GM23338 (cell line): Measurements from ENCODE around the gene UPP1. TPM values are rescaled to one million over a fixed set of nuclear protein-coding genes. Genes with fewer than 3 reads are reported as not detected.

Experiments used
- ATAC-seq: fragments of 200-7000 bp; cut with Tn5 transposase; 3 replicates; pipeline ENCODE4 v1.9.1; 2020
- DNase-seq: peaks from one replicate; pipeline ENCODE4 v3.0.0-alpha.2; 2015; ENCODE audit warnings: low spot score
- H2AFZ ChIP-seq: fragments of 200-600 bp; sonication (generic); 2 replicates; pipeline ENCODE4 v1.8.0; 2016; ENCODE audit warnings: antibody characterized with exemption, mild to moderate bottlenecking, moderate library complexity
- H3F3A ChIP-seq: fragments of 200-600 bp; sonication (generic); replicated peaks from 2 replicates; pipeline ENCODE4 v1.8.0; 2017; ENCODE audit warnings: antibody characterized with exemption, mixed run types, low read depth
- H3K27ac ChIP-seq: fragments of 200-600 bp; sonication (generic); 2 replicates; pipeline ENCODE4 v1.6.1; 2016; ENCODE audit warnings: low read depth
- H3K27me3 ChIP-seq: fragments of 200-600 bp; sonication (generic); 2 replicates; pipeline ENCODE4 v1.8.0; 2016; ENCODE audit warnings: mild to moderate bottlenecking, mixed run types, moderate library complexity; ENCODE audit not compliant: insufficient read depth
- H3K36me3 ChIP-seq: fragments of 200-600 bp; sonication (generic); 2 replicates; pipeline ENCODE4 v1.8.0; 2016; ENCODE audit warnings: mild to moderate bottlenecking; ENCODE audit not compliant: insufficient read depth
- H3K4me1 ChIP-seq: fragments of 200-600 bp; sonication (generic); 2 replicates; pipeline ENCODE4 v1.8.0; 2016; ENCODE audit warnings: mild to moderate bottlenecking, moderate library complexity; ENCODE audit not compliant: insufficient read depth
- H3K4me2 ChIP-seq: fragments of 200-600 bp; sonication (generic); 2 replicates; pipeline ENCODE4 v1.7.1; 2017; ENCODE audit warnings: mixed run types
- H3K4me3 ChIP-seq: fragments of 200-600 bp; sonication (generic); 2 replicates; pipeline ENCODE4 v1.6.1; 2016; ENCODE audit warnings: mixed run types
- H3K79me2 ChIP-seq: fragments of 200-600 bp; sonication (generic); replicated peaks from 2 replicates; pipeline ENCODE4 v1.8.0; 2017; ENCODE audit warnings: mild to moderate bottlenecking; ENCODE audit not compliant: insufficient read depth
- H3K9me2 ChIP-seq: fragments of 200-600 bp; sonication (generic); 2 replicates; pipeline ENCODE4 v1.8.0; 2017; ENCODE audit not compliant: insufficient read depth
- H4K20me1 ChIP-seq: fragments of 200-600 bp; sonication (generic); replicated peaks from 2 replicates; pipeline ENCODE4 v1.8.0; 2017; ENCODE audit warnings: mild to moderate bottlenecking; ENCODE audit not compliant: insufficient read depth
- H3K27ac Mint-ChIP-seq: 2 replicates; pipeline ENCODE4 v1.8.0; 2020; ENCODE audit warnings: inconsistent platforms, mild to moderate bottlenecking, moderate library complexity, mixed read lengths
- H3K27me3 Mint-ChIP-seq: 3 replicates; pipeline ENCODE4 v1.8.0; 2022; ENCODE audit warnings: low read depth, mild to moderate bottlenecking, moderate library complexity, mixed read lengths, inconsistent platforms; ENCODE audit not compliant: insufficient read depth, poor library complexity
- H3K36me3 Mint-ChIP-seq: 3 replicates; pipeline ENCODE4 v1.8.0; 2021; ENCODE audit warnings: low read depth, mild to moderate bottlenecking, inconsistent platforms, moderate library complexity, mixed read lengths
- H3K4me1 Mint-ChIP-seq: 3 replicates; pipeline ENCODE4 v1.8.0; 2020; ENCODE audit warnings: mild to moderate bottlenecking, inconsistent platforms, mixed read lengths
- H3K4me3 Mint-ChIP-seq: 3 replicates; pipeline ENCODE4 v1.8.0; 2021; ENCODE audit warnings: moderate library complexity, mild to moderate bottlenecking, inconsistent platforms, mixed read lengths
- H3K9me3 Mint-ChIP-seq: 3 replicates; pipeline ENCODE4 v1.8.0; 2020; ENCODE audit warnings: moderate library complexity, mild to moderate bottlenecking, inconsistent platforms, mixed read lengths
- CREB1 ChIP-seq: fragments of 250-450 bp; sonication (Bioruptor Pico); IDR thresholded peaks from 2 replicates; pipeline ENCODE4 v1.5.0; 2020; ENCODE audit warnings: low read depth, mild to moderate bottlenecking, moderate library complexity
- EZH2 ChIP-seq: fragments of 200-600 bp; sonication (generic); IDR thresholded peaks from one replicate; pipeline ENCODE4 v1.8.0; 2017; ENCODE audit warnings: antibody characterized with exemption, mild to moderate bottlenecking, low read depth; ENCODE audit not compliant: unreplicated experiment
- EZH2phosphoT487 ChIP-seq: fragments of 200-600 bp; sonication (generic); IDR thresholded peaks from one replicate; pipeline ENCODE4 v1.8.1; 2018; ENCODE audit warnings: antibody characterized with exemption; ENCODE audit not compliant: unreplicated experiment
- JUNB ChIP-seq: IDR thresholded peaks from one replicate; pipeline ENCODE4 v1.6.1; 2016; ENCODE audit warnings: antibody characterized with exemption; ENCODE audit not compliant: unreplicated experiment
- STAT1 ChIP-seq: IDR thresholded peaks from one replicate; pipeline ENCODE4 v1.6.1; 2016; ENCODE audit warnings: antibody characterized with exemption; ENCODE audit not compliant: unreplicated experiment
- polyA plus RNA-seq: library from polyadenylated mRNA; unstranded; fragments of >200 nt; fragmentation: Nextera tagmentation; extraction: Ambion mirVana; gene quantifications from 2 replicates; pipeline ENCODE4 v1.2.1, GENCODE V29; 2016
- total RNA-seq: library from RNA; depleted of rRNA; stranded (reverse); fragments of >200 nt; shearing (Covaris generic); gene quantifications from 2 replicates; pipeline ENCODE4 v1.2.3, GENCODE V29; 2014
- TF ChIP-seq, protein P1 (sequence below): fragments of 250-450 bp; sonication (Bioruptor Pico); IDR thresholded peaks from 2 replicates; pipeline ENCODE4 v1.5.0; 2020; ENCODE audit warnings: mild to moderate bottlenecking, moderate library complexity
- TF ChIP-seq, protein P2 (sequence below): IDR thresholded peaks from 2 replicates; pipeline ENCODE4 v1.6.1; 2016; ENCODE audit warnings: antibody characterized with exemption
- TF ChIP-seq, protein P3 (sequence below), 2 experiments: fragments of 200-600 bp in 1 of 2; sonication (generic) in 1 of 2; conservative IDR thresholded peaks; 2 replicates each; pipeline versions ENCODE4 v1.5.1 to v1.6.1; 2016 to 2017; ENCODE audit warnings: antibody characterized with exemption in 2 of 2, low read depth in 2 of 2, mild to moderate bottlenecking in 2 of 2, moderate library complexity in 1 of 2

Gene UPP1
- total and polyA plus RNA-seq, 2 experiments from 2014 or later = 22.7 to 43.5 TPM

DNA sequence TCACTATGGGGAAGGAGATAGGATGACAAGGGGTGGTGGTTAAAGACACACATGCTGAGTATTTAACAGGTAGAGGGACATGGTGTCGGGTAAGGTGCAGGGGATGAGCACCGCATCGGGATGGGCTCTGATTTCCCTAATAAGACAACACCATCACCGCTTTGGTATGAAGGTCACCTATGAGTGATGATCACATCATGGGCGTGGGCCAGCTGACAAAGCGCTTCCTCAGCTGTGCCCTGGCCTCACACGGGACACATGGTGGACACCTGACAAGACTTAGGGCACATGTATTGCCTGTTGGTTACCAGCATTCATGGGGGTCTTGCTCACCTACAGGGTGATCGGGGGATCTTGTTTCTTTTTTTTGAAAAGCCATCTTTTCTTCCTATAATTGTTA, 41.0 kb upstream of the UPP1 start:
- Histone ChIP-seq H3K36me3 (no peaks in the 10 kb centered on the region), H3K9me2 (peaks cover 3% of the 10 kb centered on the region), H3K27ac (no peak overlapping the region), H2AFZ (no peak overlapping the region), H3K79me2 (no peaks in the 10 kb centered on the region), H3K27me3 (no peaks in the 10 kb centered on the region), H3K4me1 (no peaks in the 10 kb centered on the region), H4K20me1 (no peaks in the 10 kb centered on the region), H3F3A (no peaks in the 10 kb centered on the region), H3K4me2 (no peak overlapping the region), H3K4me3 (no peak overlapping the region)
- no peak overlapping the region for H3K4me3 Mint-ChIP-seq
- TF ChIP-seq EZH2 (no peak), JUNB (no peak), CREB1 (no peak), EZH2phosphoT487 (no peak), STAT1 (no peak)
- TF ChIP-seq, protein P1, sequence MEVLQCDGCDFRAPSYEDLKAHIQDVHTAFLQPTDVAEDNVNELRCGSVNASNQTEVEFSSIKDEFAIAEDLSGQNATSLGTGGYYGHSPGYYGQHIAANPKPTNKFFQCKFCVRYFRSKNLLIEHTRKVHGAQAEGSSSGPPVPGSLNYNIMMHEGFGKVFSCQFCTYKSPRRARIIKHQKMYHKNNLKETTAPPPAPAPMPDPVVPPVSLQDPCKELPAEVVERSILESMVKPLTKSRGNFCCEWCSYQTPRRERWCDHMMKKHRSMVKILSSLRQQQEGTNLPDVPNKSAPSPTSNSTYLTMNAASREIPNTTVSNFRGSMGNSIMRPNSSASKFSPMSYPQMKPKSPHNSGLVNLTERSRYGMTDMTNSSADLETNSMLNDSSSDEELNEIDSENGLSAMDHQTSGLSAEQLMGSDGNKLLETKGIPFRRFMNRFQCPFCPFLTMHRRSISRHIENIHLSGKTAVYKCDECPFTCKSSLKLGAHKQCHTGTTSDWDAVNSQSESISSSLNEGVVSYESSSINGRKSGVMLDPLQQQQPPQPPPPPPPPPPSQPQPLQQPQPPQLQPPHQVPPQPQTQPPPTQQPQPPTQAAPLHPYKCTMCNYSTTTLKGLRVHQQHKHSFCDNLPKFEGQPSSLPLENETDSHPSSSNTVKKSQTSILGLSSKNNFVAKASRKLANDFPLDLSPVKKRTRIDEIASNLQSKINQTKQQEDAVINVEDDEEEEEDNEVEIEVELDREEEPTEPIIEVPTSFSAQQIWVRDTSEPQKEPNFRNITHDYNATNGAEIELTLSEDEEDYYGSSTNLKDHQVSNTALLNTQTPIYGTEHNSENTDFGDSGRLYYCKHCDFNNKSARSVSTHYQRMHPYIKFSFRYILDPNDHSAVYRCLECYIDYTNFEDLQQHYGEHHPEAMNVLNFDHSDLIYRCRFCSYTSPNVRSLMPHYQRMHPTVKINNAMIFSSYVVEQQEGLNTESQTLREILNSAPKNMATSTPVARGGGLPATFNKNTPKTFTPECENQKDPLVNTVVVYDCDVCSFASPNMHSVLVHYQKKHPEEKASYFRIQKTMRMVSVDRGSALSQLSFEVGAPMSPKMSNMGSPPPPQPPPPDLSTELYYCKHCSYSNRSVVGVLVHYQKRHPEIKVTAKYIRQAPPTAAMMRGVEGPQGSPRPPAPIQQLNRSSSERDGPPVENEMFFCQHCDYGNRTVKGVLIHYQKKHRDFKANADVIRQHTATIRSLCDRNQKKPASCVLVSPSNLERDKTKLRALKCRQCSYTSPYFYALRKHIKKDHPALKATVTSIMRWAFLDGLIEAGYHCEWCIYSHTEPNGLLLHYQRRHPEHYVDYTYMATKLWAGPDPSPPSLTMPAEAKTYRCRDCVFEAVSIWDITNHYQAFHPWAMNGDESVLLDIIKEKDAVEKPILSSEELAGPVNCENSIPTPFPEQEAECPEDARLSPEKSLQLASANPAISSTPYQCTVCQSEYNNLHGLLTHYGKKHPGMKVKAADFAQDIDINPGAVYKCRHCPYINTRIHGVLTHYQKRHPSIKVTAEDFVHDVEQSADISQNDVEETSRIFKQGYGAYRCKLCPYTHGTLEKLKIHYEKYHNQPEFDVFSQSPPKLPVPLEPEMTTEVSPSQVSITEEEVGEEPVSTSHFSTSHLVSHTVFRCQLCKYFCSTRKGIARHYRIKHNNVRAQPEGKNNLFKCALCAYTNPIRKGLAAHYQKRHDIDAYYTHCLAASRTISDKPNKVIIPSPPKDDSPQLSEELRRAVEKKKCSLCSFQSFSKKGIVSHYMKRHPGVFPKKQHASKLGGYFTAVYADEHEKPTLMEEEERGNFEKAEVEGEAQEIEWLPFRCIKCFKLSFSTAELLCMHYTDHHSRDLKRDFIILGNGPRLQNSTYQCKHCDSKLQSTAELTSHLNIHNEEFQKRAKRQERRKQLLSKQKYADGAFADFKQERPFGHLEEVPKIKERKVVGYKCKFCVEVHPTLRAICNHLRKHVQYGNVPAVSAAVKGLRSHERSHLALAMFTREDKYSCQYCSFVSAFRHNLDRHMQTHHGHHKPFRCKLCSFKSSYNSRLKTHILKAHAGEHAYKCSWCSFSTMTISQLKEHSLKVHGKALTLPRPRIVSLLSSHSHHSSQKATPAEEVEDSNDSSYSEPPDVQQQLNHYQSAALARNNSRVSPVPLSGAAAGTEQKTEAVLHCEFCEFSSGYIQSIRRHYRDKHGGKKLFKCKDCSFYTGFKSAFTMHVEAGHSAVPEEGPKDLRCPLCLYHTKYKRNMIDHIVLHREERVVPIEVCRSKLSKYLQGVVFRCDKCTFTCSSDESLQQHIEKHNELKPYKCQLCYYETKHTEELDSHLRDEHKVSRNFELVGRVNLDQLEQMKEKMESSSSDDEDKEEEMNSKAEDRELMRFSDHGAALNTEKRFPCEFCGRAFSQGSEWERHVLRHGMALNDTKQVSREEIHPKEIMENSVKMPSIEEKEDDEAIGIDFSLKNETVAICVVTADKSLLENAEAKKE (CRISPR knock-in tag) = no peak
- TF ChIP-seq, protein P2, sequence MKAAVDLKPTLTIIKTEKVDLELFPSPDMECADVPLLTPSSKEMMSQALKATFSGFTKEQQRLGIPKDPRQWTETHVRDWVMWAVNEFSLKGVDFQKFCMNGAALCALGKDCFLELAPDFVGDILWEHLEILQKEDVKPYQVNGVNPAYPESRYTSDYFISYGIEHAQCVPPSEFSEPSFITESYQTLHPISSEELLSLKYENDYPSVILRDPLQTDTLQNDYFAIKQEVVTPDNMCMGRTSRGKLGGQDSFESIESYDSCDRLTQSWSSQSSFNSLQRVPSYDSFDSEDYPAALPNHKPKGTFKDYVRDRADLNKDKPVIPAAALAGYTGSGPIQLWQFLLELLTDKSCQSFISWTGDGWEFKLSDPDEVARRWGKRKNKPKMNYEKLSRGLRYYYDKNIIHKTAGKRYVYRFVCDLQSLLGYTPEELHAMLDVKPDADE = no peak
- TF ChIP-seq, protein P3, sequence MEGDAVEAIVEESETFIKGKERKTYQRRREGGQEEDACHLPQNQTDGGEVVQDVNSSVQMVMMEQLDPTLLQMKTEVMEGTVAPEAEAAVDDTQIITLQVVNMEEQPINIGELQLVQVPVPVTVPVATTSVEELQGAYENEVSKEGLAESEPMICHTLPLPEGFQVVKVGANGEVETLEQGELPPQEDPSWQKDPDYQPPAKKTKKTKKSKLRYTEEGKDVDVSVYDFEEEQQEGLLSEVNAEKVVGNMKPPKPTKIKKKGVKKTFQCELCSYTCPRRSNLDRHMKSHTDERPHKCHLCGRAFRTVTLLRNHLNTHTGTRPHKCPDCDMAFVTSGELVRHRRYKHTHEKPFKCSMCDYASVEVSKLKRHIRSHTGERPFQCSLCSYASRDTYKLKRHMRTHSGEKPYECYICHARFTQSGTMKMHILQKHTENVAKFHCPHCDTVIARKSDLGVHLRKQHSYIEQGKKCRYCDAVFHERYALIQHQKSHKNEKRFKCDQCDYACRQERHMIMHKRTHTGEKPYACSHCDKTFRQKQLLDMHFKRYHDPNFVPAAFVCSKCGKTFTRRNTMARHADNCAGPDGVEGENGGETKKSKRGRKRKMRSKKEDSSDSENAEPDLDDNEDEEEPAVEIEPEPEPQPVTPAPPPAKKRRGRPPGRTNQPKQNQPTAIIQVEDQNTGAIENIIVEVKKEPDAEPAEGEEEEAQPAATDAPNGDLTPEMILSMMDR (conservative IDR thresholded peaks at IDR 0.05; ENCODE audit: low read depth in 2 of 2) = no peak
- peaks cover 7% of the 10 kb centered on the region for H3K4me1 Mint-ChIP-seq
- no peaks in the 10 kb centered on the region for H3K9me3 Mint-ChIP-seq
- H3K36me3 Mint-ChIP-seq = no peaks in the 10 kb centered on the region
- H3K27me3 Mint-ChIP-seq = peaks cover 7% of the 10 kb centered on the region
- DNase-seq = no peak
- no peak for ATAC-seq
- H3K27ac Mint-ChIP-seq = no peak overlapping the region
